Kidney epithelial cell (primary cell): ENCODE results near the gene TCF7L2. TPM values are rescaled to one million over a fixed set of nuclear protein-coding genes. Genes with fewer than 3 reads are reported as not detected.

Source experiments
- DNase-seq: peaks from one replicate; pipeline ENCODE4 v3.0.0-alpha.2; 2010; ENCODE audit warnings: low read depth
- H3K27me3 ChIP-seq: 2 replicates; pipeline ENCODE4 v1.6.0; 2011; ENCODE audit warnings: low read length; ENCODE audit not compliant: control insufficient read depth, insufficient read depth
- H3K36me3 ChIP-seq: 2 replicates; pipeline ENCODE4 v1.5.1; 2011; ENCODE audit warnings: low read length; ENCODE audit not compliant: control insufficient read depth, insufficient read depth
- H3K4me3 ChIP-seq: 2 replicates; pipeline ENCODE4 v1.5.1; 2011; ENCODE audit warnings: low read depth, mild to moderate bottlenecking, control low read depth, low read length
- total RNA-seq: library from RNA; depleted of rRNA; stranded (reverse); fragments of >200 nt; gene quantifications from 2 replicates; pipeline ENCODE4 v1.2.3, GENCODE V29; 2015
- TF ChIP-seq, protein P1 (sequence below): IDR thresholded peaks from 2 replicates; pipeline ENCODE4 v1.5.1; 2011; ENCODE audit warnings: mild to moderate bottlenecking, moderate library complexity, low read length, control low read depth, inconsistent platforms; ENCODE audit not compliant: insufficient read depth, poor library complexity, severe bottlenecking

TCF7L2 gene
- total RNA-seq, 1 donor from 2014 or later, result 3.4 TPM

DNA sequence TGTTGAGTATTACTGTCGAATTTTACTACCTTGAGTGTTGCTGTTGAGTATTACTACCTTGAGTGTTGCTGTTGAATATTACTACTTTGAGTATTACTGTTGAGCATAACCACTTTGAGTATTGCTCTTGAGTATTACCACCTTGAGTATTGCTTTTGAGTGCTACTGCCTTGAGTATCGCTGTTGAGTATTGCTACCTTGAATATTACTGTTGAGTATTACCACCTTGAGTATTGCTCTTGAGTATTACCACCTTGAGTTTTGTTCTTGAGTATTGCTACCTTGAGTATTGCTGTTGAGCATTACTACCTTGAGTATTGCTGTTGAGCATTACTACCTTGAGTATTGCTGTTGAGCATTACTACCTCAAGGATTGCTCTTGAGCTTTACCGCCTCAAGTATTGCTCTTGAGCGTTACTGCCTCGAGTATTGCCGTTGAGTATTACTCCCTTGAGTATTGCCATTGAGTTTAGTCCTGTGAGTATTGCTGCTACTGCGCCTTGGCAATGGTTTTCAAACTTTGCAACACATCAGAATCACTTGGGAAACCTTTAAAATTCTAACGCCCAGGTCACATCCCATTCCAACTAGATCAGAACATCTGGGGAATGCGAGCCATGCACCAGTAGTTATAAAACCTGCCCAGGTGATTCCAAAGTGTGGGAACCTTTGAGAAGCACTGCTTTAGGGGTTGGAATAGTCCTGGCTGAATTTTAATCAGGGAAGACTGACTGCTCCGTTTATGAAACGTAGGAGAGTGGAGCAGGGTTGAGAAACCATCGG is 61.7 kb downstream of the TCF7L2 start:
- H3K27me3 ChIP-seq, result no peaks in the 10 kb centered on the region
- no peak for DNase-seq
- no peak overlapping the region for H3K4me3 ChIP-seq
- H3K36me3 ChIP-seq, result no peaks in the 10 kb centered on the region
- TF ChIP-seq, protein P1, sequence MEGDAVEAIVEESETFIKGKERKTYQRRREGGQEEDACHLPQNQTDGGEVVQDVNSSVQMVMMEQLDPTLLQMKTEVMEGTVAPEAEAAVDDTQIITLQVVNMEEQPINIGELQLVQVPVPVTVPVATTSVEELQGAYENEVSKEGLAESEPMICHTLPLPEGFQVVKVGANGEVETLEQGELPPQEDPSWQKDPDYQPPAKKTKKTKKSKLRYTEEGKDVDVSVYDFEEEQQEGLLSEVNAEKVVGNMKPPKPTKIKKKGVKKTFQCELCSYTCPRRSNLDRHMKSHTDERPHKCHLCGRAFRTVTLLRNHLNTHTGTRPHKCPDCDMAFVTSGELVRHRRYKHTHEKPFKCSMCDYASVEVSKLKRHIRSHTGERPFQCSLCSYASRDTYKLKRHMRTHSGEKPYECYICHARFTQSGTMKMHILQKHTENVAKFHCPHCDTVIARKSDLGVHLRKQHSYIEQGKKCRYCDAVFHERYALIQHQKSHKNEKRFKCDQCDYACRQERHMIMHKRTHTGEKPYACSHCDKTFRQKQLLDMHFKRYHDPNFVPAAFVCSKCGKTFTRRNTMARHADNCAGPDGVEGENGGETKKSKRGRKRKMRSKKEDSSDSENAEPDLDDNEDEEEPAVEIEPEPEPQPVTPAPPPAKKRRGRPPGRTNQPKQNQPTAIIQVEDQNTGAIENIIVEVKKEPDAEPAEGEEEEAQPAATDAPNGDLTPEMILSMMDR, result no peak

DNA sequence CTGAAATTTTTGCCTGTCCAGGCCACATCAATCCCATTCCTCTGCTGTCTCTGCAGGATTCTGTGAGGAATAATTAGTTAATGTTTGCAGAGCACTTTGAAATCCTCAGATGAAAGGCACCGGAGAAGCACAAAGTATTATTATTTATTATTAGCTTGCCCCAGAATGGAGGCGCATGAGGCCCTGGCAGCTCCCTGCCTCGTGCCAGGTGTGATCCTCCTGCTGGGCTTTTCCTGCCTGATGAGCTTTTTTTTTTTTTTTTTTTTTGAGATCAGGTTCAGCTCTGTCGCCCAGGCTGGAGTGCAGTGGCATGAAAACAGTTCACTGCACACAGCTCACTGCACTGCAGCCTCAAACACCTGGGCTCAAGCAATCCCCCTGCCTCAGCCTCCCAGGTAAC is 65.2 kb downstream of the TCF7L2 start:
- Histone ChIP-seq H3K4me3 (no peak overlapping the region), H3K27me3 (no peaks in the 10 kb centered on the region), H3K36me3 (no peaks in the 10 kb centered on the region)
- DNase-seq, result no peak
- TF ChIP-seq, protein P1, result no peak

DNA sequence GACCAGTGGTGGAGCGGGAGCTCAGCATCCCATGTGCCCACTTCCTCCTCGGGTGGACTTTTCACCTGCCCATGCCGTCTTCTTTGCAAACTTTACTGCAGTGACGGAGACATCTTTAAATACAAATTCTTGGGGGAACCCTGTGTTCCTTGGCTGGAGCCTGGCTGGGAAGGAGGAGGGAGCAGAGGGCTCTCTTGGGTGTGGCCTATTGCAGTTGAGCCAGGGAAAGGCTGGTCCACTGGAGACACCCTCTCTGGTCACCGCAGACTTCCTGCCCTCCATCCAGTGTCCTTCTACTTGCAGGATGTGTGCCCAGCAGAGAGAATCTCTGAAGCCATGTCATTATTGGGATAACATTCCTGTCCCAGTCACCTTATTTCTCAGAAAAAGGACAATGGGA is 67.3 kb downstream of the TCF7L2 start:
- Histone ChIP-seq H3K4me3 (no peak overlapping the region), H3K36me3 (no peaks in the 10 kb centered on the region), H3K27me3 (no peaks in the 10 kb centered on the region)
- DNase-seq, result no peak
- TF ChIP-seq, protein P1, result no peak

DNA sequence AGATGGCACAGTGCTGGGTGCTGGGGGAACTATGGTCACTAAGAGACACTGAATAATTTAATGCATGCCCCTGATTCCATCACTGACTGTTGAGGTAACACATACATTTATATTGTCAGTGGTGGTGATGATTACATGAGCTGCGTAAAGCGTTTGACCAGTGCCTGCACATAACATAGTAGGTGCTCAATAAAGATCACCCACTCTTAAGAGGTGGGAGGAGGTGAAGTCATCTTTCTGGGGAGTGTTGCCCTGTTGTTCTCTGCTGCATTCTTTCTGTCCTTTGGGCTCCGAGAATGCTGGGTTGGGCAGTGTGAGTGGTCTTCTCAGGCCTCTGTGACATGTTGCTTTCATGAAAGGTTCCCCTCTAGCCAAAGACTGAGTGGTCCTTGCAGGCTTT is 68.0 kb downstream of the TCF7L2 start:
- TF ChIP-seq, protein P1, result no peak
- no peak for DNase-seq
- Histone ChIP-seq H3K4me3 (no peak overlapping the region), H3K27me3 (no peaks in the 10 kb centered on the region), H3K36me3 (no peaks in the 10 kb centered on the region)

DNA sequence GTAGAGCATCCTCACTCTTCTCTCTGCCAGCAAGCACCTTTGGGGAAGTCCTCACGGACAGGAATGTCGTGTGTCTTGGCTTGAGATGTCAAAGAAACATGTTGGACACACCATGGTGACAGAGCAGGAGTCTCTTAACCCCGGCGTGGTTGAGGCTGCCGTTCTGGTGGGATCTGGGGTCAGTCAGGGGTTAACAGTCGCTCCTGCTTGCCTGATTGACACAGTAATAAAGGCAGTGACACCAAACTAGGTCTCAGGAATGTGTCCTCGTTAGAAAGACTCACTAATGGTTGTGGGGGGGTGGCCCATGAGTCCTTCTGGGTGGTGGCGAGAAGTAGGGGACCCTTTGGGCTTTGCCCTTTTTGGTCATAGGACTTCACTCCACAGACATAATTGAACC is 69.0 kb downstream of the TCF7L2 start:
- TF ChIP-seq, protein P1, result no peak
- Histone ChIP-seq H3K27me3 (no peaks in the 10 kb centered on the region), H3K4me3 (no peak overlapping the region), H3K36me3 (no peaks in the 10 kb centered on the region)
- DNase-seq, result no peak
